MCF 10A (cell line): ENCODE results near the gene GPR39. TPM values are rescaled to one million over a fixed set of nuclear protein-coding genes. Genes with fewer than 3 reads are reported as not detected.

Source experiments
- BruUV-seq: library from RNA; stranded (reverse); fragments of 400-500 nt; replicated peaks from 2 replicates; lab custom pipeline; 2021; lab: Mats Ljungman, UMichigan
- CTCF ChIA-PET: fragments of 300-600 bp; sonication (Branson Sonifier 250); formaldehyde crosslinking; extraction: SDS; loops from one replicate; lab custom pipeline; 2021; ENCODE audit warnings: antibody characterized with exemption, inconsistent platforms; lab: Yijun Ruan, JAX
- POLR2A ChIA-PET: fragments of 300-600, 350-650 bp; sonication (Branson Sonifier 250); formaldehyde crosslinking; extraction: SDS; loops from one replicate; lab custom pipeline; 2020; ENCODE audit warnings: antibody characterized with exemption, inconsistent platforms; lab: Yijun Ruan, JAX
- DNase-seq: peaks from one replicate; pipeline ENCODE4 v3.0.0-alpha.2; 2018; ENCODE audit not compliant: unreplicated experiment
- H3K27ac Mint-ChIP-seq: one replicate; pipeline ENCODE4 v1.8.0; 2022; ENCODE audit warnings: mild to moderate bottlenecking, low read depth, mixed read lengths; ENCODE audit not compliant: unreplicated experiment
- H3K27me3 Mint-ChIP-seq: one replicate; pipeline ENCODE4 v1.8.0; 2022; ENCODE audit warnings: mixed read lengths; ENCODE audit not compliant: insufficient read depth, unreplicated experiment
- H3K36me3 Mint-ChIP-seq: one replicate; pipeline ENCODE4 v1.8.0; 2022; ENCODE audit warnings: mild to moderate bottlenecking, moderate library complexity, mixed read lengths; ENCODE audit not compliant: insufficient read depth, unreplicated experiment
- H3K4me1 Mint-ChIP-seq: one replicate; pipeline ENCODE4 v1.8.0; 2022; ENCODE audit warnings: mixed read lengths; ENCODE audit not compliant: insufficient read depth, unreplicated experiment
- H3K4me3 Mint-ChIP-seq: one replicate; pipeline ENCODE4 v1.8.0; 2022; ENCODE audit warnings: mild to moderate bottlenecking, moderate library complexity, mixed read lengths; ENCODE audit not compliant: unreplicated experiment
- H3K9me3 Mint-ChIP-seq: one replicate; pipeline ENCODE4 v1.8.0; 2022; ENCODE audit warnings: mixed read lengths; ENCODE audit not compliant: unreplicated experiment
- intact Hi-C: fragments of 100-400 bp; cut with micrococcal nuclease; formaldehyde crosslinking; loops from 2 replicates; pipeline ENCODE4 v1.14.1; 2022
- total RNA-seq: library from RNA; stranded (reverse); gene quantifications from 2 replicates; pipeline ENCODE4 v1.2.3, GENCODE V29; 2022
- TF ChIP-seq, protein P1 (sequence below): fragments of 200-600 bp; IDR thresholded peaks from one replicate; pipeline ENCODE4 v1.8.0; 2022; ENCODE audit warnings: antibody characterized with exemption, mild to moderate bottlenecking; ENCODE audit not compliant: unreplicated experiment

The GPR39 gene
- total RNA-seq, 1 experiment from 2014 or later: 7.2 TPM

DNA sequence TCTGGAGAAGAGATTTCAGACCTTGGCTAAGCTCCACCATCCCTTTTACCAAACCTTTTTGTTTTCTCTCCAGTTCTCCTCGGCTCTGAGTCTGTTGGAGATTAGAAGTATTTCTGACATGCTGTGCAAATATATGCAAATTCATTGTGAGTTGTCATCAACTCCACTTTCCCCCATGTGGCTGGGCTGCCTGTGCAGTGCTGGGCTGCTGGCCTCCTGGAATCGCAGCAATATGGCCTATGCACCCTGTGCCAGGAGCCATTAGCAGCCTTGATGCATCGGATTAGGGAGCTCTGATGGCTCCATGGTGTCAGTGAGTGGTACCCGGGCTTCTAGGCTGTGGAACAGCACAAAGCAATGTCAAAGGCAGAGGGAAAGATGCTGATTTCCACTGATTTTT lies 80.0 kb downstream of the GPR39 start:
- Mint-ChIP-seq H3K4me1 (no peaks in the 10 kb centered on the region), H3K36me3 (no peaks in the 10 kb centered on the region), H3K4me3 (no peak overlapping the region), H3K9me3 (peaks cover 7% of the 10 kb centered on the region), H3K27me3 (no peaks in the 10 kb centered on the region), H3K27ac (no peak overlapping the region)
- POLR2A ChIA-PET: no interaction called here
- DNase-seq: no peak
- no TSS peak for BruUV-seq
- CTCF ChIA-PET: no interaction called here
- TF ChIP-seq, protein P1, sequence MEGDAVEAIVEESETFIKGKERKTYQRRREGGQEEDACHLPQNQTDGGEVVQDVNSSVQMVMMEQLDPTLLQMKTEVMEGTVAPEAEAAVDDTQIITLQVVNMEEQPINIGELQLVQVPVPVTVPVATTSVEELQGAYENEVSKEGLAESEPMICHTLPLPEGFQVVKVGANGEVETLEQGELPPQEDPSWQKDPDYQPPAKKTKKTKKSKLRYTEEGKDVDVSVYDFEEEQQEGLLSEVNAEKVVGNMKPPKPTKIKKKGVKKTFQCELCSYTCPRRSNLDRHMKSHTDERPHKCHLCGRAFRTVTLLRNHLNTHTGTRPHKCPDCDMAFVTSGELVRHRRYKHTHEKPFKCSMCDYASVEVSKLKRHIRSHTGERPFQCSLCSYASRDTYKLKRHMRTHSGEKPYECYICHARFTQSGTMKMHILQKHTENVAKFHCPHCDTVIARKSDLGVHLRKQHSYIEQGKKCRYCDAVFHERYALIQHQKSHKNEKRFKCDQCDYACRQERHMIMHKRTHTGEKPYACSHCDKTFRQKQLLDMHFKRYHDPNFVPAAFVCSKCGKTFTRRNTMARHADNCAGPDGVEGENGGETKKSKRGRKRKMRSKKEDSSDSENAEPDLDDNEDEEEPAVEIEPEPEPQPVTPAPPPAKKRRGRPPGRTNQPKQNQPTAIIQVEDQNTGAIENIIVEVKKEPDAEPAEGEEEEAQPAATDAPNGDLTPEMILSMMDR: no peak
- intact Hi-C loops: no loop called here

DNA sequence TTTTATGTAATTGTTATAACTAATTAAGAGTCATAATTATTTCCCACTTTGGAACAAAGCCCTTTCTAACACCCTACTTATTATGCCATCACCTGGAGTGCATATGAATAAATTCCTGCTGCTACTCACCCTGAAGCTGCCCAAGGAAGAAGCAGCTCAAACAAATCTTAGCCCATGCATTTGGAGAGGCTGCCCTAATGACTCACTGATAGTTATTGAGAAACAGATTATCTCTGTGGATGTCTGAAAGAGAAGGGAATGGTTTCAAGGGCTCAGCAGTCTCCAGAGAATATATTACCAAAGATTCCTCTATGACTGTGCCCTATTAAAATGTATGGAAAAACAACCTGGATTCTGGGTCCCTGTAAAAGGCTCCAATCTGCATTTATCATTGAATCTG lies 81.0 kb downstream of the GPR39 start:
- H3K36me3 Mint-ChIP-seq: no peaks in the 10 kb centered on the region
- H3K9me3 Mint-ChIP-seq: peaks cover 10% of the 10 kb centered on the region
- intact Hi-C loops: no loop called here
- no peaks in the 10 kb centered on the region for H3K4me1 Mint-ChIP-seq
- H3K4me3 Mint-ChIP-seq: no peak overlapping the region
- ChIA-PET POLR2A (no interaction called here), CTCF (no interaction called here)
- no TSS peak for BruUV-seq
- H3K27ac Mint-ChIP-seq: no peak overlapping the region
- H3K27me3 Mint-ChIP-seq: no peaks in the 10 kb centered on the region
- TF ChIP-seq, protein P1: no peak
- DNase-seq: peak; percentile 35

DNA sequence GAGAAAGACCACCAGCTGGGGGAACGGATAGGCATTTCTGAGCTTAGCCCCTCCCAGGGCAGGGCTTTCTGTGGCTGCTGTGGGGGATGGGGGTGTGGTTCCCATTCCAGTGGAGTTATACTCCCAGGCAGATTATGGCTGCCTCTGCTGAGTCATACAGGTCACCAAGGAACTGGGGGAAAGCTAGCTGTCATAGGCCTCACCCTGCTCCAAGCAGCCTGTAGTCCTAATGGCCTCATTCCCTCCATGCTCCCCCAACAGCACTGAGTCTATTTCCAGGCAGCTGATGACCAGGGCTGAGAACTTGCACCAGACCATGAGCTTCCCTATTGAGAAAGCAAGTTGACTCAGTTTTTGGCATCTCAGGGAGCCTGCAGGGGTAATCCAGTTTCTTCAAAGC lies 87.1 kb downstream of the GPR39 start:
- Mint-ChIP-seq H3K27me3 (no peaks in the 10 kb centered on the region), H3K27ac (no peak overlapping the region), H3K9me3 (peaks cover 15% of the 10 kb centered on the region), H3K4me3 (no peak overlapping the region), H3K36me3 (no peaks in the 10 kb centered on the region), H3K4me1 (peaks cover 4% of the 10 kb centered on the region)
- peak; percentile 8 for DNase-seq
- TF ChIP-seq, protein P1: no peak
- ChIA-PET POLR2A (no interaction called here), CTCF (no interaction called here)
- no TSS peak for BruUV-seq
- intact Hi-C loops: no loop called here

DNA sequence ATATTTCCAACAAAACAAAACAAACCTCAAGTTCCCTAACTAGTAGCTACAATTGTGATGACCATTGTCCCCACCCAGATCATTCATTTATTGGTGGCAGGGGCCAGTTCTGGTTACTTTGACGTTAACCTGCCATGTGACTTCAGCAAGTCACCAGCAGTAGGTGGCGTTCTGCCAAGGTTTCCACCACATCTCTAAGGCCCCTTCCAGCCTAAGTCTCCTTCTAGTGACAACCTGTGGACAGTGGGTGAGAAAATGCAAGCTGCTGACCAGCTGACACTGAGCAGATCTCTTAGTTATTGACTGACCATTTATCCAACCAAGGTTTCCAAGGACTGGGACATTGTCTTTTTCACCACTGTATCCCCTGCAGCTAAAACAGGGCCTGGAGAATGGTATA lies 98.4 kb downstream of the GPR39 start:
- DNase-seq: no peak
- ChIA-PET POLR2A (no interaction called here), CTCF (interaction anchor here (0.5 to 1.5 kb wide), 2 partner anchors 32 to 109 kb away, joined by 3 to 6 read pairs; no protein-coding TSS in a partner anchor)
- H3K27ac Mint-ChIP-seq: no peak overlapping the region
- no peaks in the 10 kb centered on the region for H3K9me3 Mint-ChIP-seq
- H3K36me3 Mint-ChIP-seq: no peaks in the 10 kb centered on the region
- intact Hi-C loops: no loop called here
- BruUV-seq: no TSS peak
- no peaks in the 10 kb centered on the region for H3K27me3 Mint-ChIP-seq
- TF ChIP-seq, protein P1: no peak
- H3K4me1 Mint-ChIP-seq: no peaks in the 10 kb centered on the region
- no peak overlapping the region for H3K4me3 Mint-ChIP-seq
